CD4-positive, alpha-beta memory T cell (primary cell): Measurements from ENCODE around the gene ETNPPL. TPM values are rescaled to one million over a fixed set of nuclear protein-coding genes. Genes with fewer than 3 reads are reported as not detected.

ENCODE experiments used
- CTCF ChIA-PET: fragments of 350-600 bp; sonication (Branson Sonifier 250); formaldehyde crosslinking; loops from one replicate; lab custom pipeline; 2021; ENCODE audit warnings: inconsistent platforms; ENCODE audit not compliant: partially characterized antibody; lab: Charles Lee
- POLR2A ChIA-PET: fragments of 350-600 bp; sonication (Branson Sonifier 250); formaldehyde crosslinking; loops from one replicate; lab custom pipeline; 2021; ENCODE audit not compliant: partially characterized antibody; lab: Charles Lee
- DNase-seq, 5 donors: peaks; one replicate each; pipeline versions ENCODE4 v3.0.0 to v3.0.0-alpha.2; 2020 to 2022; ENCODE audit warnings: mixed read lengths in 1 of 5
- H3K27ac ChIP-seq: one replicate; pipeline ENCODE4 v1.7.0; 2013; ENCODE audit warnings: low read depth, low read length
- H3K27me3 ChIP-seq: 2 replicates; pipeline ENCODE4 v1.7.0; 2013; ENCODE audit warnings: mild to moderate bottlenecking, low read length, moderate library complexity; ENCODE audit not compliant: insufficient read depth
- H3K36me3 ChIP-seq: 2 replicates; pipeline ENCODE4 v1.7.0; 2013; ENCODE audit warnings: mild to moderate bottlenecking, low read length, moderate library complexity; ENCODE audit not compliant: insufficient read depth
- H3K4me1 ChIP-seq: 2 replicates; pipeline ENCODE4 v1.7.0; 2013; ENCODE audit warnings: mild to moderate bottlenecking, low read length, moderate library complexity; ENCODE audit not compliant: insufficient read depth
- H3K4me3 ChIP-seq, 2 donors: one replicate each; pipeline ENCODE4 v1.7.0; 2013; ENCODE audit warnings: low read length in 2 of 2, mild to moderate bottlenecking in 1 of 2
- H3K9me3 ChIP-seq, 2 donors: one replicate each; pipeline ENCODE4 v1.7.0; 2013; ENCODE audit warnings: low read length in 2 of 2, control low read depth in 1 of 2; ENCODE audit not compliant: control insufficient read depth in 1 of 2
- H3K27ac Mint-ChIP-seq, 7 donors: one replicate each; pipeline ENCODE4 v1.8.0; 2020 to 2021; ENCODE audit warnings: mixed read lengths in 7 of 7, mild to moderate bottlenecking in 6 of 7, inconsistent platforms in 3 of 7, moderate library complexity in 3 of 7
- H3K27me3 Mint-ChIP-seq, 2 donors: one replicate each; pipeline ENCODE4 v1.8.0; 2020 to 2021; ENCODE audit warnings: mixed read lengths in 2 of 2
- H3K36me3 Mint-ChIP-seq, 2 donors: one replicate each; pipeline ENCODE4 v1.8.0; 2020 to 2021; ENCODE audit warnings: mixed read lengths in 2 of 2, inconsistent platforms in 1 of 2, mild to moderate bottlenecking in 1 of 2
- H3K4me1 Mint-ChIP-seq, 4 donors: one replicate each; pipeline ENCODE4 v1.8.0; 2020 to 2021; ENCODE audit warnings: mixed read lengths in 4 of 4, mild to moderate bottlenecking in 1 of 4
- H3K4me3 Mint-ChIP-seq, 8 donors: one replicate each; pipeline ENCODE4 v1.8.0; 2020 to 2021; ENCODE audit warnings: mixed read lengths in 8 of 8, mild to moderate bottlenecking in 7 of 8, moderate library complexity in 6 of 8, inconsistent platforms in 3 of 8
- H3K9me3 Mint-ChIP-seq, 8 donors: one replicate each; pipeline ENCODE4 v1.8.0; 2020 to 2021; ENCODE audit warnings: mixed read lengths in 8 of 8, mild to moderate bottlenecking in 5 of 8, inconsistent platforms in 3 of 8, moderate library complexity in 1 of 8
- intact Hi-C: fragments of 100-400 bp; cut with micrococcal nuclease; formaldehyde crosslinking; loops from one replicate; pipeline ENCODE4 v1.15.1; 2023
- polyA plus RNA-seq, 2 donors: library from polyadenylated mRNA; unstranded; fragments of 300-500 nt; fragmentation: Illumina TruSeq; gene quantifications; one replicate each; pipeline ENCODE4 v1.2.3, GENCODE V29; 2021
- total RNA-seq, 2 experiments: library from RNA; stranded (reverse); gene quantifications; one replicate each; pipeline ENCODE4 v1.2.3, GENCODE V29; 2021

Gene ETNPPL
- total RNA-seq (not detected), polyA plus RNA-seq (not detected)

DNA sequence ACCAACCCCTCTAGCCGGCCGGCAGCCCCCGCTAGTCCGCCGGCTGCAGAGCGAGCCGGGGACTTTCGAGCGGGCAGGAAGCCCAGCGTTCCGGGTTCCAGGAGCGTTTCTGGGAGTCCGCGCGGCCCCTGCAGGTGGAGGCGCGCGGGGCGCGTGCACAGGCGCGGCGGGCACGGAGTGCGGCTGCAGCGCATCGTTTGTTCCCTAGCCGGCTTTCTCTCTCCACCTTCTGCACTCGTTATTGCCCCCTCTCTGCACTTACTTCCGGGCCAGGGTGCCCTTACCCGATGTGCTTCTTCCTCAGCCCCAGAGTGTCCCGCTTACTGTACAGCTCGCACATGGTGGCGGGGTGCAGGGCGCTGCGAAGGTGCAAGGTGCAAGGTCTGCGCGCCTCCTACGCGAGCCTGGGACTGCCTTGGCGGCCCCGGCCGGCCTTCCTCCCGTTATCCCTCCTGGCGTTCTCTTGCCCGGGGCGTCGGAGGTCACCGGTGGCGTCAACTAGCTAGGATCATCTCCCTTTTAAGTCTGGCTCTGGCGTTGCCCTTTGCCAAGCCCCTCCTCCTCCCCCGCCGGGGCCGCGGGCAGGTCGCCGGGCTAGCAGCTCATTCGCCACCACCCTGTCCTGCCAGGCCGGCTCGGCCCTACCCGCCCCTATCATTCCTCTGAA is at the start of gene ETNPPL:
TSS of gene ETNPPL (minus strand) at position 495 of the 667 bp plus-strand sequence. CDS start at position 340, 155 bp downstream.
- Mint-ChIP-seq H3K27me3 (peaks cover 31 to 33% of the 10 kb centered on the region in 2 donors), H3K27ac (peak within 1 kb of the TSS in 1 of 7 donors; percentile 31)

DNA sequence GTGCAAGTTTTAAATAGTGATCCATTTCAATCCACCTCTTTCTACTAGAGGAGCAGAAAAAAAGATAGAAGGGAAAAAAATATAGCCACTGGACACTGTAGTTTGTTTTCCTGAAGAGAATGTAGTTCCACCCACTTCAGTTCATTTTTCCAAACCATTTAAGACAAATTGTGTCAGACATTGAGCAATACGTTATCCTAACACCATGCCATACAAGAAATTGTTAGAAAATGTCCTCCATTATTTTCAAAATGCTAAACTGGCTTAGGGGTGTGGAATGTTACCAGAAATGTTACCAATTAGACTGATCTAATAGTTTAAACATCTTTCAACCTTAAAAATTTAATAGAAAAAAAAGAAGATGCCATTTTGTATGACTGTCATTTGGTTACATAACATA is 48.6 kb upstream of the ETNPPL start:
- Mint-ChIP-seq H3K4me3 (no peak overlapping the region), H3K27ac (no peak overlapping the region), H3K27me3 (peaks cover 11 to 14% of the 10 kb centered on the region in 2 donors), H3K4me1 (peaks cover 0 to 4% (median under 1%) of the 10 kb centered on the region in 4 donors), H3K36me3 (no peaks in the 10 kb centered on the region), H3K9me3 (no peaks in the 10 kb centered on the region)
- ChIA-PET POLR2A (no interaction called here), CTCF (no interaction called here)
- Histone ChIP-seq H3K27me3 (no peaks in the 10 kb centered on the region), H3K4me3 (no peak overlapping the region), H3K4me1 (no peaks in the 10 kb centered on the region), H3K27ac (no peak overlapping the region), H3K9me3 (no peaks in the 10 kb centered on the region), H3K36me3 (no peaks in the 10 kb centered on the region)
- intact Hi-C loops = no loop called here
- no peak for DNase-seq

More for the DNA sequence above, at the start of gene ETNPPL:
- intact Hi-C loops = no loop called here
- no peaks in the 10 kb centered on the region for H3K36me3 ChIP-seq
- DNase-seq = peak in 4 of 5 donors; percentile 7 to 21 (median 16)
- peaks cover 13% of the 10 kb centered on the region for H3K4me1 ChIP-seq
- no peak within 1 kb of the TSS for H3K27ac ChIP-seq
- no peaks in the 10 kb centered on the region for H3K9me3 ChIP-seq
- CTCF ChIA-PET = interaction anchor here (1.7 kb wide), 2 partner anchors 78 to 1004 kb away, joined by 3 read pairs; no protein-coding TSS in a partner anchor
- Mint-ChIP-seq H3K9me3 (peaks cover 0 to 11% (median 0%) of the 10 kb centered on the region in 8 donors), H3K4me3 (peak within 1 kb of the TSS; percentile 81 to 96 (median 90)), H3K4me1 (peaks cover 11 to 20% (median 15%) of the 10 kb centered on the region in 4 donors), H3K36me3 (no peaks in the 10 kb centered on the region)
- POLR2A ChIA-PET = no interaction called here
- peak within 1 kb of the TSS in 1 of 2 donors; percentile 47 for H3K4me3 ChIP-seq
- H3K27me3 ChIP-seq = peaks cover 8% of the 10 kb centered on the region

DNA sequence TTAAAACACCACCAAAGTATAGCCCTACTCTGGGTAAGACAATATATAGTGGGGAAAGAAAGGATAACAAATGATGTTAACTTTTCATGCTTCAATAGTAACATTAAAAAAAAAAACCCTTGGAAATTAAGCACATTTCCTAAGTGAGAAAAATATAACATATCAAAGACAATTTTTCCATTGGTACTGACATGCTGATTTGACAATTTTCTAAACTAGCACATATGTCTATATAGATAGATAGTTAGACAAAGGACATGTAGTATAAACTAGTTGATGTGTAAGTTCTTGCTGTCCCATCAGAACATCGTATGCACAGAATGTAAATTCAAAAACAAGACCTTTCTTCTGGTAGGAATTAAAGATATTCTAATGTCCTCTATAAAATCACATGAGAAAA is 47.2 kb upstream of the ETNPPL start:
- no peaks in the 10 kb centered on the region for H3K9me3 ChIP-seq
- Mint-ChIP-seq H3K9me3 (no peaks in the 10 kb centered on the region), H3K36me3 (no peaks in the 10 kb centered on the region), H3K27ac (no peak overlapping the region), H3K4me3 (no peak overlapping the region), H3K27me3 (peaks cover 11 to 13% of the 10 kb centered on the region in 2 donors), H3K4me1 (peaks cover 0 to 4% (median under 1%) of the 10 kb centered on the region in 4 donors)
- POLR2A ChIA-PET = no interaction called here
- H3K4me3 ChIP-seq = no peak overlapping the region
- no peak overlapping the region for H3K27ac ChIP-seq
- no peak for DNase-seq
- no peaks in the 10 kb centered on the region for H3K27me3 ChIP-seq
- H3K36me3 ChIP-seq = no peaks in the 10 kb centered on the region
- no peaks in the 10 kb centered on the region for H3K4me1 ChIP-seq
- intact Hi-C loops = no loop called here
- CTCF ChIA-PET = no interaction called here

DNA sequence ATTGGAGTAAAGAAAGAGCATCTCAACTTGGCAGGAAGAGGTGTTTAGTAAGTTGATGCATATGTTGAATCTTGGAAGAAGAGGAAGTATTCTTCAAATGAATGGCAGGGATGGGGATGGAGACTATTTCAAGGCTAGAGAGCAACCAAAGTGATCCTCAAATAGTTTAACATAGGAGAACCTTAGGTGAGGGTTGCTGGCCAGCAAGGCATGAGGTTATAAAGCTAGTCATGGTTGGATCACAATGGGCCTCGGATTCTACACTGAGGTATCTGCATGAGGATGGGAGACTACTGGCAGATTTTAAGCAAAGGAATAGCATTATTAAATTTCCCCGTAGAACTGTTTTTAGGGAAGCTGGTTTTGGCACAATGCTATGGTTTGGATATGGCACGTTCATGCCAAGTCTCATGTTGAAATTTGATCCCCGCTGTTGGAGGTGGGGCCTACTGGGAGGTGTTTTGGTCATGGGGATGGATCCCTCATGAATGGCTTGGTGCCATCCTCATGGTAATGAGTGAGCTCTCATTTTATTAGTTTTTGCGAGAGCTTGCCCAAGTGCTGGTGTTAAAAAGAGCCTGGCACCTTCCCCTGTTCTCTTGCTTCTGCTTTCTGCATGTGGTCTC is 41.9 kb upstream of the ETNPPL start:
- CTCF ChIA-PET = no interaction called here
- no peaks in the 10 kb centered on the region for H3K9me3 Mint-ChIP-seq
- no peaks in the 10 kb centered on the region for H3K36me3 Mint-ChIP-seq
- POLR2A ChIA-PET = no interaction called here
- intact Hi-C loops = no loop called here
- H3K27ac Mint-ChIP-seq = no peak overlapping the region
- no peak overlapping the region for H3K4me3 ChIP-seq
- H3K9me3 ChIP-seq = no peaks in the 10 kb centered on the region
- peaks cover 8% of the 10 kb centered on the region in 2 donors for H3K27me3 Mint-ChIP-seq
- H3K4me1 ChIP-seq = no peaks in the 10 kb centered on the region
- H3K4me3 Mint-ChIP-seq = no peak overlapping the region
- H3K4me1 Mint-ChIP-seq = peaks cover 0 to 4% (median 0%) of the 10 kb centered on the region in 4 donors
- no peak for DNase-seq
- H3K27ac ChIP-seq = no peak overlapping the region
- H3K36me3 ChIP-seq = no peaks in the 10 kb centered on the region
- H3K27me3 ChIP-seq = no peaks in the 10 kb centered on the region

DNA sequence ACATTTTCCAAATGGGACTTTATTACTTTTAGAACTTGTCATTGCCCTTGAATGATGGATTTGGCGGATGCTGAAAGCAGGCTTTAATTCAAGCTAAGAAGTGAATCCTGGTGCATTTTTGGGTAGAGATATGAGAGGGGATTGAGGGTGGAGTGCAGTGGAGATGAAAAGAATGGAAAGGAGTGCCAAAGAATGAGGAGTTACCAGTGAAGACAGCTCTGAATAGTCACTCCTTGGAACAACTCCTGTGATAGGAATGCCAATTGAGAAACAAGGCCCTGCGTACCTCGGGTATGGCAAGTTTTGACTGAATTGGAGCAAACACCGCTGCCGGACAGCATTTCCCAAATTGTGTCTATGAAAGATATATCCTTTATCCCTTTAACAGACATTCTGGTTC is 36.5 kb upstream of the ETNPPL start:
- Mint-ChIP-seq H3K4me1 (no peaks in the 10 kb centered on the region), H3K27me3 (peaks cover 0 to 5% of the 10 kb centered on the region in 2 donors), H3K36me3 (no peaks in the 10 kb centered on the region), H3K27ac (no peak overlapping the region), H3K4me3 (no peak overlapping the region), H3K9me3 (no peaks in the 10 kb centered on the region)
- Histone ChIP-seq H3K27me3 (no peaks in the 10 kb centered on the region), H3K4me1 (no peaks in the 10 kb centered on the region), H3K4me3 (no peak overlapping the region), H3K27ac (no peak overlapping the region), H3K36me3 (no peaks in the 10 kb centered on the region), H3K9me3 (no peaks in the 10 kb centered on the region)
- intact Hi-C loops = no loop called here
- POLR2A ChIA-PET = no interaction called here
- CTCF ChIA-PET = no interaction called here
- DNase-seq = no peak

DNA sequence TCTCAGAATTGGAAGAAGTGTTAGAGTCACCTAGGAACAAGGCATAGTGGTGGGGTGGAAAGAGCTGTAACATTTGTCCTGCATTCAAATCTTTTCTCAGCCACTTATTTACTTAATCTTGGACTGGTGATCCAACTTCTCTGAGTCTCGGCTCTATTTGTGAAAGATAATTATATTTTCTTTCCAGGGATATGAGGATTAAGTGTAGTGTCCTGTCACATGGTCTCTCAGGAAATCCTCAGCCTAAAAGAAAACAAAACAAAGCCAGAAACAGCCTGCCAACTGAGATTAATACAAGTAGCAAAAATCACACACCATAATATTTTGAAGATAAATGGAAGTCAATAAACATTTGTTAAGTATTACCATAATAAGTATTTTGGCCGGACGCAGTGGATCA is 33.3 kb upstream of the ETNPPL start:
- Mint-ChIP-seq H3K9me3 (no peaks in the 10 kb centered on the region), H3K4me3 (no peak overlapping the region), H3K27ac (no peak overlapping the region), H3K4me1 (no peaks in the 10 kb centered on the region), H3K36me3 (no peaks in the 10 kb centered on the region), H3K27me3 (peaks cover 0 to 7% of the 10 kb centered on the region in 2 donors)
- Histone ChIP-seq H3K36me3 (no peaks in the 10 kb centered on the region), H3K27ac (no peak overlapping the region), H3K4me3 (no peak overlapping the region), H3K9me3 (no peaks in the 10 kb centered on the region), H3K27me3 (no peaks in the 10 kb centered on the region), H3K4me1 (no peaks in the 10 kb centered on the region)
- ChIA-PET CTCF (no interaction called here), POLR2A (no interaction called here)
- intact Hi-C loops = no loop called here
- no peak for DNase-seq

DNA sequence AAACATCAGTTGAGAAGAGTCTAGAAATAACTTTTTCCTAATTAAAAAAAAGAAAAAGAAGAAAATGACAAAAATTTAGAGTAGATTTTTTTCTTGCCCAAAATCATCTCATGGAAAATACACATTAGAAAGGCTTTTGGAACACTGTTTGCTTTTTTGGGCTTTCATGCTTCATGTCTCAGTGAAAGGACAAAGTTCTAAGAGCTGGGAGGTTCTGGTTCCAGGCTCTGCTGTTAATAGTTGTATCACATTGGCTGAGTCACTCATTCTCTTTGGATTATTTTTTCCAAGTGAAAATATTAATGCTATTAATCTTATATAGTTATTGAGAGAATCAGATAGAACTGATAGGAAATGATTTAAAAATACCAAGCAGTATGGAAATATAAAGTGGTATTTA is 32.9 kb upstream of the ETNPPL start:
- POLR2A ChIA-PET = no interaction called here
- no peak overlapping the region for H3K27ac ChIP-seq
- Mint-ChIP-seq H3K27ac (no peak overlapping the region), H3K4me1 (no peaks in the 10 kb centered on the region), H3K36me3 (no peaks in the 10 kb centered on the region), H3K27me3 (peaks cover 0 to 7% of the 10 kb centered on the region in 2 donors), H3K9me3 (no peaks in the 10 kb centered on the region), H3K4me3 (no peak overlapping the region)
- H3K4me3 ChIP-seq = no peak overlapping the region
- no peak for DNase-seq
- no peaks in the 10 kb centered on the region for H3K36me3 ChIP-seq
- no peaks in the 10 kb centered on the region for H3K9me3 ChIP-seq
- intact Hi-C loops = no loop called here
- CTCF ChIA-PET = no interaction called here
- no peaks in the 10 kb centered on the region for H3K4me1 ChIP-seq
- no peaks in the 10 kb centered on the region for H3K27me3 ChIP-seq
